Sigmoid colon (tissue), 7 donors: ENCODE results near the gene DCHS2. TPM values are rescaled to one million over a fixed set of nuclear protein-coding genes. Genes with fewer than 3 reads are reported as not detected.

Source experiments
- DNase-seq: peaks from one replicate; pipeline ENCODE4 v3.0.0-alpha.2; 2019
- H3K27ac ChIP-seq, 4 donors: fragments of 200-600 bp; sonication (generic); one replicate each; pipeline ENCODE4 v1.5.1; 2016 to 2019; ENCODE audit warnings: mild to moderate bottlenecking in 1 of 4
- H3K27me3 ChIP-seq, 3 donors: fragments of 200-600 bp; sonication (generic); one replicate each; pipeline ENCODE4 v1.5.1; 2019; ENCODE audit warnings: mild to moderate bottlenecking in 1 of 3
- H3K36me3 ChIP-seq, 4 donors: fragments of 200-600 bp; sonication (generic); one replicate each; pipeline ENCODE4 v1.5.1; 2016 to 2019
- H3K4me1 ChIP-seq, 4 donors: fragments of 200-600 bp; sonication (generic); one replicate each; pipeline ENCODE4 v1.5.1; 2017 to 2019
- H3K4me3 ChIP-seq, 4 donors: fragments of 200-600 bp; sonication (generic); one replicate each; pipeline ENCODE4 v1.5.1; 2017 to 2019; ENCODE audit warnings: mild to moderate bottlenecking in 2 of 4, moderate library complexity in 1 of 4
- H3K9me3 ChIP-seq, 4 donors: fragments of 200-600 bp in 3 of 4; sonication (generic) in 3 of 4; one replicate each; pipeline versions ENCODE4 v1.5.1 to v1.6.1; 2013 to 2019
- EP300 ChIP-seq, 4 donors: sonication (generic); formaldehyde crosslinking; IDR thresholded peaks; one replicate each; pipeline ENCODE4 v1.6.1; 2017; ENCODE audit warnings: antibody characterized with exemption in 4 of 4
- POLR2A ChIP-seq, 2 donors: fragments of 450-650 bp; IDR thresholded peaks; one replicate each; pipeline ENCODE4 v1.6.1; 2016; ENCODE audit warnings: antibody characterized with exemption in 2 of 2, mild to moderate bottlenecking in 2 of 2, moderate library complexity in 2 of 2
- POLR2AphosphoS5 ChIP-seq, 4 donors: sonication (generic); formaldehyde crosslinking; IDR thresholded peaks; one replicate each; pipeline ENCODE4 v1.6.1; 2017; ENCODE audit warnings: antibody characterized with exemption in 4 of 4
- WGBS, 2 donors: extraction: QIAGEN DNeasy Blood & Tissue Kit; methylation state at CpG; one replicate each; pipeline ENCODE4 v1.1.7; 2013; 5-methylcytosine and 5-hydroxymethylcytosine counted together
- intact Hi-C: fragments of 100-400 bp; cut with DNase I; formaldehyde crosslinking; loops from one replicate; pipeline ENCODE4 v1.15.1; 2023
- polyA plus RNA-seq, 3 donors: library from polyadenylated mRNA; stranded (reverse); fragments of 200-250 nt; gene quantifications; one replicate each; pipeline ENCODE4 v1.2.3, GENCODE V29; 2013
- total RNA-seq, 4 donors: library from RNA; depleted of rRNA; stranded (reverse); fragments of >200 nt; gene quantifications; one replicate each; pipeline ENCODE4 v1.1.0, GENCODE V29; 2016
- TF ChIP-seq, protein P1 (sequence below), 4 experiments: fragments of 450-650 bp in 3 of 4; fragments of 200-600 bp in 1 of 4; IDR thresholded peaks; one replicate each; pipeline ENCODE4 v1.5.1; 2016 to 2019; ENCODE audit warnings: antibody characterized with exemption in 4 of 4, mild to moderate bottlenecking in 3 of 4, moderate library complexity in 2 of 4
- donor health status: healthy with polysubstance abuse.
- donor health status: Bipolar disorder and iron deficiency.
- donor health status: healthy.

DCHS2 gene
- total and polyA plus RNA-seq, 7 donors = under 0.01 to 24.1 (median 13.6) TPM

DNA sequence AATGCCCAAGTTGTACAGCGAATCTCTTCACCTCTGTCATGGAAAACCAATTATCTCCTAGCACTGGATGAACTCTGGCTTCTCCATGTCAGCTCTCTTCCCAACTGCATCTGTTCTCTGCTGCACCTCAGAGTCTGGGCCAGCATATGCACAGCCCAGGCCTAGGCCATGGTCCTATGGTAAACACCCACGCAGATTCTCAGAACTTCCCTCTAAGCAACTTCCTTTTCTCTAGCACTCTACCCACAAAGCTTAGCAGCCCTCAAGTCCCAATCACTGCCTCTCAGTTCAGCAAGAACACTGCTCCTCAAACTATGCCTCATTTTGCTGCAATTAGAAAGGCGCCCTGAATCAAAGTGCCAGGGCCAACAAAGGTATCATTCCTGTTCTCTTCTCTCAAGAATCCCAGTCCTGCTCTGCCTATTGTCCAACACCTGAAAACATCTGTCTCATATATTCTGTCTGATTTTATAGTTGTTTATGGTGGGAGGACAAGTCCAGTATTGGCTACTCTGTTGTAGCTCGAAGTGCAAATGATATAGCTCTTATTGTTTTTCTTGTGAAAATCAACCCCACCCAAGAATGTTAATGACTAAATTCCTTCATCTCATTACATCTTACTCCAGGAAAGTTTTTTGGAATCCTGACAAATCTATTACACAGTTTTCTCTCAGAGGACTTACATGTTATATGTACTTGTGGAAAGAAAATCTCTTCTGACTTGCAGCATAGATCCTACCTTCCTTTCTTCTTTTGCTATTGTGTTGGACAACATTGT, 85.4 kb downstream of the DCHS2 start:
- no peaks in the 10 kb centered on the region for H3K4me1 ChIP-seq
- TF ChIP-seq POLR2A (IDR thresholded peaks at IDR 0.05) (no peak), EP300 (IDR thresholded peaks at IDR 0.05) (no peak), POLR2AphosphoS5 (IDR thresholded peaks at IDR 0.05) (no peak)
- TF ChIP-seq, protein P1, sequence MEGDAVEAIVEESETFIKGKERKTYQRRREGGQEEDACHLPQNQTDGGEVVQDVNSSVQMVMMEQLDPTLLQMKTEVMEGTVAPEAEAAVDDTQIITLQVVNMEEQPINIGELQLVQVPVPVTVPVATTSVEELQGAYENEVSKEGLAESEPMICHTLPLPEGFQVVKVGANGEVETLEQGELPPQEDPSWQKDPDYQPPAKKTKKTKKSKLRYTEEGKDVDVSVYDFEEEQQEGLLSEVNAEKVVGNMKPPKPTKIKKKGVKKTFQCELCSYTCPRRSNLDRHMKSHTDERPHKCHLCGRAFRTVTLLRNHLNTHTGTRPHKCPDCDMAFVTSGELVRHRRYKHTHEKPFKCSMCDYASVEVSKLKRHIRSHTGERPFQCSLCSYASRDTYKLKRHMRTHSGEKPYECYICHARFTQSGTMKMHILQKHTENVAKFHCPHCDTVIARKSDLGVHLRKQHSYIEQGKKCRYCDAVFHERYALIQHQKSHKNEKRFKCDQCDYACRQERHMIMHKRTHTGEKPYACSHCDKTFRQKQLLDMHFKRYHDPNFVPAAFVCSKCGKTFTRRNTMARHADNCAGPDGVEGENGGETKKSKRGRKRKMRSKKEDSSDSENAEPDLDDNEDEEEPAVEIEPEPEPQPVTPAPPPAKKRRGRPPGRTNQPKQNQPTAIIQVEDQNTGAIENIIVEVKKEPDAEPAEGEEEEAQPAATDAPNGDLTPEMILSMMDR (IDR thresholded peaks at IDR 0.05) = no peak
- no peak overlapping the region for H3K27ac ChIP-seq
- no peak overlapping the region for H3K4me3 ChIP-seq
- WGBS, 2 donors = 68% methylated on average over 4 of the region's 4 CpGs
- no peaks in the 10 kb centered on the region for H3K27me3 ChIP-seq
- intact Hi-C loops = no loop called here
- DNase-seq = no peak
- no peaks in the 10 kb centered on the region for H3K36me3 ChIP-seq
- no peaks in the 10 kb centered on the region for H3K9me3 ChIP-seq

- no peaks in the 10 kb centered on the region for H3K9me3 ChIP-seq
- no peak for DNase-seq
- intact Hi-C loops = loop anchor here (1.0 to 5.0 kb wide), 2 partner anchors 93 to 107 kb away; partner anchors contain the start of gene DCHS2
- 63 to 78% methylated on average over 10 of the region's 10 CpGs for WGBS, 2 donors
- no peaks in the 10 kb centered on the region for H3K27me3 ChIP-seq
- TF ChIP-seq EP300 (IDR thresholded peaks at IDR 0.05) = no peak
- TF ChIP-seq, protein P1 (IDR thresholded peaks at IDR 0.05) = peak; percentile 48 to 60 (median 54)
- no peaks in the 10 kb centered on the region for H3K36me3 ChIP-seq
- H3K27ac ChIP-seq = peak overlapping the region in 3 of 4 donors; percentile 45 to 64 (median 58)
- H3K4me3 ChIP-seq = peak overlapping the region; percentile 14 to 43 (median 40)
- no peaks in the 10 kb centered on the region for H3K4me1 ChIP-seq
Observed at GRCh38 chr4:154399259-154399974, 92.2 kb downstream of the DCHS2 start.

DNA sequence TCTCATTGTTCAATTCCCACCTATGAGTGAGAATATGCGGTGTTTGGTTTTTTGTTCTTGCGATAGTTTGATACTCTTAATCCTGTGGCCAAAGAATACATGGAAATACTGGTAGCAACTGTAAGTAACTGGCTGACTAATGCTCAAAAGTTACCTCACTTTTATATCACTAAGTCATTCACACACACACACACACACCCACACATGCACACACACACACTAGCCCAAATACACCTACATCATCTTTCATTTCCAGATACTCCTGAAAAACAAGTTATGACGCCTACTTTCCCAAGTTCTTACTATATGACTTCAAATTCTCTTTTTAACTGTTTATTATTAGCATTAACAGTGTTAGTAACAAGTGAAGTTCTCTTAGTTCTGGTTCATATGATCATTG, 101.3 kb downstream of the DCHS2 start:
- H3K9me3 ChIP-seq = no peaks in the 10 kb centered on the region
- H3K4me3 ChIP-seq = no peak overlapping the region
- 83 to 93% methylated on average over 3 of the region's 3 CpGs for WGBS, 2 donors
- TF ChIP-seq EP300 (IDR thresholded peaks at IDR 0.05) = no peak
- TF ChIP-seq, protein P1 (IDR thresholded peaks at IDR 0.05) = no peak
- no peak for TF ChIP-seq POLR2A (IDR thresholded peaks at IDR 0.05)
- TF ChIP-seq POLR2AphosphoS5 (IDR thresholded peaks at IDR 0.05) = no peak
- intact Hi-C loops = no loop called here
- H3K4me1 ChIP-seq = no peaks in the 10 kb centered on the region
- no peaks in the 10 kb centered on the region for H3K27me3 ChIP-seq
- no peaks in the 10 kb centered on the region for H3K36me3 ChIP-seq
- DNase-seq = no peak
- no peak overlapping the region for H3K27ac ChIP-seq

- no peak for DNase-seq
- no peak for TF ChIP-seq POLR2AphosphoS5 (IDR thresholded peaks at IDR 0.05)
- no peak for TF ChIP-seq POLR2A (IDR thresholded peaks at IDR 0.05)
- no peak for TF ChIP-seq EP300 (IDR thresholded peaks at IDR 0.05)
- TF ChIP-seq, protein P1 (IDR thresholded peaks at IDR 0.05) = no peak
- no peaks in the 10 kb centered on the region for H3K27me3 ChIP-seq
- no peak overlapping the region for H3K27ac ChIP-seq
- no peaks in the 10 kb centered on the region for H3K36me3 ChIP-seq
- H3K4me1 ChIP-seq = no peaks in the 10 kb centered on the region
- H3K4me3 ChIP-seq = no peak overlapping the region
- intact Hi-C loops = no loop called here
- H3K9me3 ChIP-seq = no peaks in the 10 kb centered on the region
Observed at GRCh38 chr4:154389148-154389547, 102.5 kb downstream of the DCHS2 start.
